GM21717 (cell line): Measurements from ENCODE around the gene DIS3L2.
"Not testable (repeated sequence)": the region's sequence is repeated elsewhere in the genome, so short reads cannot be mapped to it uniquely, and the experiment has no call there.

Experiments used
- ATAC-seq: cut with Tn5 transposase; IDR thresholded peaks from one replicate; pipeline ENCODE4 v1.9.1; 2021; ENCODE audit warnings: mild to moderate bottlenecking, moderate library complexity; ENCODE audit not compliant: unreplicated experiment

DIS3L2 gene

DNA sequence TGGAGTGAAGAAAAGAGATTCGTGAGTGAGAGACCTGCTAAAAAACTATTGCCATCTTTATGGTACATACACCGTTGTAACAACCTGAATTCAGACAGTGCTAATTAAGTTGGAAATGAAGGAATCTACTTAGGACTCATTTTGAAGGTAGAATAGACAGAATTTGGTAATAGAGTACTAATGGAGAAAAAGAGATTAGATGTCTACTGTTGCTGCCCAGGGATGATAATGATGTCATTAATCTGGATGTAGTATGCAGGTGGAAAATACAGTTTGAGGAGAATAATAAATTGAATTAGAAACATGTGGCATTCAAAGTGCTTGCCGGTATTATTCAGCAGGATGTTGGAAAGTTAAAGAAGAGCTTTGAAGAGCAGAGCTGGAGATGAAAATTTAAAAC is 44.7 kb downstream of the DIS3L2 start:
- ATAC-seq: no peak

- ATAC-seq: no peak
Measured at GRCh38 chr2:232008907-232009638, 47.6 kb downstream of the DIS3L2 start.

DNA sequence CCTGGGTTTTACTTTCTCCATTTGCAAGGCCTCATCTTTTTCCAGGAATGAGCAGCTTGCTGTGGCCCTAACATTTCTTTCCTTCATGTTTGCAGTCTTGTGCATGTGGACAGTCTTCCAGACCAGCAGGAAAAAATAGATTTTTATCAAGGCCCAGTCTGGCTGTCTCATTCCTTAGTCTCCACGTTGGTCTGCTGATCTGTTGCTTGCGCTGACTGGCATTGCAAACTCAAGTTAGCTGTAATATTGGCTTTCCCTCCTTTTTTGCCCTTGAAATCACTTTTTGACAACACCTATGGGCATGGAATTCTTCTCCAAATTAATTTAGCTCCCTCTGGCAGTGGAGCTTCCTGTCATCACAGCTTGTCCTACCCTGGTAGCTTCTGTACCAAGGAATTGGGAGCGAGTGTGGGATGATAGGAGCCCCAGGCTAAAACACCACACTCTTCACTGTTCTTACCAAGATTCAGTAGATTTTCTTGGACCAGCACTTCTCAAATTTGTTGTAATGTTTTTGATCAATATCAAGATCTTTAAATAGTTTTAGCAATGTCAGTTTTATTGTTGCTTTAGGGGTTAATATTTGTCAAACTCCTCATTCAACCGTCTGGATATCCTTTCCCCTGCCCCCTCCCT is 48.2 kb downstream of the DIS3L2 start:
- ATAC-seq: no peak

GRCh38 chr2:232013701-232014353 is 52.3 kb downstream of the DIS3L2 start:
- no peak for ATAC-seq

DNA sequence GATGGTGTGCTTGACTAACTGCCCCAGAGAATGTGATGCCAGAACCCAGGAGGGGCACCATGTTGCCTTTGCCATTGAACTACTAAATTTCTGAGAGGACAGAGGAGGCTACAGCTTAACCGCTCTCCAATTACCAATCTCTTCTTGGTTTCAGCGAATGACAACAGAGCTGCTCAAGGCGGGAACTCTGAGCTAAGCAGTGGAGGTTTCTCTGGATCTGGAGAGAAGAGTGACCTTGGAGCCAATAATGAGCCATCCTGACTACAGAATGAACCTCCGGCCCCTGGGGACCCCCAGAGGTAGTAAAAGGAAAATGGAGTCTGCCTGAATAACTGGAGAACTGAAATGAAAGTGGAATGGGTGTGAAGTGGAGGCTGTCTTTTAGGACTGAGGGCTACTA is 53.2 kb downstream of the DIS3L2 start:
- no peak for ATAC-seq

GRCh38 chr2:232018181-232018580 is 56.7 kb downstream of the DIS3L2 start:
- ATAC-seq: no peak

- no peak for ATAC-seq
Measured at GRCh38 chr2:232022718-232023117, 61.2 kb downstream of the DIS3L2 start.

DNA sequence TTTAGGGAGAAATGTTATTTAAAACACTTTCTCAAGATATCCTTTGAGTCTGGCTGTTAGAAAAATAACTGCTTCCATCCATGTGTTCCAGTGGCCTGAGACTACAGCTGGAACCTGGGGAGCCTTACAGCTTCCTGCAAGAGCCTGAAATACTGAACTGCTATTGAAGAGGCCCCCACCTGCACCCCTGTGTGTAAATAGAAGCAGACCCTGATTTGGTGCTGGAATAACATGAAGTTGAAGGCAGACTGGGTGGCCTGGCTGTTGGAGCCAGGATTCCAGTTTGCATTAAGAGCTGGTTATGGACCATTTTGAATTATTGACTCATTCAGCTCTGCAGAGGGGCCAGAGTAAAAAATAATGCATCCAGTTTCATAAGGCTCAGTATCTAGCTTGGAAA is 61.9 kb downstream of the DIS3L2 start:
- no peak for ATAC-seq

DNA sequence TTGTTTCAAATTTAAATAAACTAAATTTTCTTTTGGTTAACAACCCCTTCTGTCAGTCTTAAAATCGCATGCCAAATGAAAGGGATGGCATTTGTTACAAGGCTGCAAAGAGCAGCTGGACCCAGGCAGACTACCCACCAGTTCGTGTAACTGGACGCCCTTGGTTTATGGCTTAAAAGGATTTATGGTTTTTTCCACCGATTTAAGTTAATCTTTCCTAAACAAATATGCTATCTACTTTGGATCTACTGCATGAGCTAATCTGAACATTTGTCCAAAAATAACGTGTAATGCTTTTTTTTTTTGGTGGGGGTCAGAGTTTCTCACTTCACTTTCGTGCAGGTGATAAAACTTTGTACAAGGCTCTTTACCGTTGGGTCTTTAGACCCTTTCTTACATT is 62.9 kb downstream of the DIS3L2 start:
- no peak for ATAC-seq

GRCh38 chr2:232026910-232027309 is 65.4 kb downstream of the DIS3L2 start:
- ATAC-seq: peak; percentile 97

DNA sequence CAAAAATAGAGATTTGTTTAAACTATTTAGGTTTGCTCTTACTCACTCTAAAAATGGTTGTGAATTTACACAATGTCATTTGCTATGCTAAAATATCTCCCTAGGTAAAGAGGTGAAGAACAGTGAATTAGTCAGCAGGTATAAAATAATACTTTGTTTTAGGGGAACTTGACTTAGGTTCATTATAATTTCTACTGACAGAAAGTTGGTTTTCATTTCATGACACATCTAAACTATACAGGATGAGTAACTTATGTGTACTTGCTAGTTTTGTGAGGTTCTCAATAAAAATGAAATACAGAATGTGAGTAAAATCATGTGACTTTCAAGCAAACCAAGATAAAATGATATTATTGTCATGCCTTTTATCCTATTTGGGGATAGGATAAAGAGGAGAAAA is 66.0 kb downstream of the DIS3L2 start:
- peak; percentile 15 for ATAC-seq

DNA sequence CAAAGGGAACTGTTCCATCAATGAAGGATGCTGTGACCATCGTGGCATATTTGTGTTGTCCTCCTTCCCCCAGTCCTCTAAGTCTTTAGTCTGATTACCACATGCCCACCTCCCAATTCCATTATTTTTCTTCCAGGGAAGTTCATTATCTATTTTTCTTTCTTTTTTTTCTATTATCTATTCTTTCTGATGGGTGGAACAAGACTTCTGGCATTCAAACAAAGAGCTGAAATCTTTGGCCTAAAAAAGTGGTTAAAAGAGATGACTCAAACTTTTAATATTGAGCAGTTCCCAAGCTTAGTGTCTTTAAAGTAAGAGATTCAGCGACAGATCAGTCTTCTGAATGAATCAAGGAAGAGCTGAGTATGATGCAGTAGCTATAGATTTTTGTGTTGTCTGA is 66.6 kb downstream of the DIS3L2 start:
- no peak for ATAC-seq

- ATAC-seq: no peak
Measured at GRCh38 chr2:232028631-232029030, 67.1 kb downstream of the DIS3L2 start.

- ATAC-seq: no peak
Measured at GRCh38 chr2:232029346-232029745, 67.8 kb downstream of the DIS3L2 start.

DNA sequence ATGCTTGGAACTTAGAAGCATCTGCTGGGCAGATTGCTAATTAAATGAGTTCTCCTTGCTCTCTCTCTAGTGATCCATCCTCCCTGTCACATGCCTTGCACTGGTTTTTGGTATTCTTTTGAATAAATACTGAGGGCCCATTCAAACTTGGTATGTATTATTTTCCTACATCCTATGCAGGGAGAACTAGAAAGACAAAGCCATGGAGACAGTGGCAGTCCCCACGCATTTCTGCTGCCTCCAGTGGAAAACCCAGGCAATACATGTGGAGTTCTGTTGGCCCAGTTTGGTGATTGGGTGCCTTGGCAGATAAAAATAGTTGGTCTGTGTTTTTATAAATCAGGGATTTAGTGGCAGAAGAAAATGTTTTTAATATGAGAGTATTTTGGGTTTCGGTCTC is 68.7 kb downstream of the DIS3L2 start:
- ATAC-seq: no peak

- ATAC-seq: not testable (repeated sequence)
Measured at GRCh38 chr2:232035292-232035691, 73.8 kb downstream of the DIS3L2 start.

- not testable (repeated sequence) for ATAC-seq
Measured at GRCh38 chr2:232036876-232037275, 75.4 kb downstream of the DIS3L2 start.

GRCh38 chr2:232038251-232038880 is 76.9 kb downstream of the DIS3L2 start:
- no peak for ATAC-seq

- ATAC-seq: no peak
Measured at GRCh38 chr2:232038881-232039485, 77.5 kb downstream of the DIS3L2 start.

GRCh38 chr2:232042911-232043574 is 81.5 kb downstream of the DIS3L2 start:
- no peak for ATAC-seq

GRCh38 chr2:232043966-232044365 is 82.5 kb downstream of the DIS3L2 start:
- no peak for ATAC-seq
